Ovary (tissue), 3 donors: ENCODE results near the gene ZRANB1.

Experiments used
- CTCF ChIP-seq, 3 donors: fragments of 450-650 bp in 2 of 3; fragments of 200-600 bp in 1 of 3; IDR thresholded peaks; one replicate each; pipeline versions ENCODE4 v1.5.1 to v1.8.0; 2016 to 2022; ENCODE audit warnings: antibody characterized with exemption in 3 of 3, mild to moderate bottlenecking in 1 of 3
- POLR2A ChIP-seq: fragments of 450-650 bp; IDR thresholded peaks from one replicate; pipeline ENCODE4 v1.6.1; 2017; ENCODE audit warnings: antibody characterized with exemption, mild to moderate bottlenecking, moderate library complexity
- donor health status: DM: no; HTN: no; CAD: no.

DNA sequence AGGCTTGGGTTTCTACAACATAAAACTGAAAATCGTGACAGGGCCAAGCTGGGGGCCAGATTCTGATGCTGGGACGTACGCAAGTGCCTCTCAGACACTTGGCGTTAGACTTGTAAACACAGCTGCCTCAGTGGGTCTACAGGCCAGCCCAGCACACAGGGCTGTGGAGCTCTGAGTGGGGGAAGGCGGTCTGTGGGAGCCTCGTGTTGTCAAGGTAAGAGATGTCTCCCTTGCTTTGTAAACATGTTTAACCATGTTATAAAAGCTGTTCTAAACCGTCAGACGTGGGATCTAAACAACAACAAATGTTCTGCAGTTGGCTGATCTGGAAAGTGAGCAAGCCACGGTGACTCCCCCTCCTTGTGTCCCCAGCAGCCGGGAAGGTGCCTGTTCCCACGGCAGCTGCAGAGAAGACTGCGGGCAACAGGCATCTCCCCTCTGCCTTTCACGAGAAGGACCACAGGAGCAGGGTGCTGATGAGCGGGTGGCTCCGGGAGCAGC lies 67.8 kb downstream of the ZRANB1 start:
- no peak for TF ChIP-seq CTCF (IDR thresholded peaks at IDR 0.05)
- no peak for TF ChIP-seq POLR2A
